ENCODE results near the gene INIP. TPM values are rescaled to one million over a fixed set of nuclear protein-coding genes. Genes with fewer than 3 reads are reported as not detected.

The INIP gene
- total and polyA plus RNA-seq, 8 donors, result 5.2 to 13.2 (median 7.7) TPM

GRCh38 chr9:112762726-112763518 lies 45.0 kb upstream of the INIP start:
- Histone ChIP-seq H3K36me3 (no peaks in the 10 kb centered on the region), H3K4me1 (no peaks in the 10 kb centered on the region), H3K4me3 (no peak overlapping the region), H3K27ac (no peak overlapping the region), H3K27me3 (no peaks in the 10 kb centered on the region), H3K9me3 (no peaks in the 10 kb centered on the region)
- DNase-seq, result no peak
- intact Hi-C loops (cut with DNase I), result no loop called here
- TF ChIP-seq, protein P1, sequence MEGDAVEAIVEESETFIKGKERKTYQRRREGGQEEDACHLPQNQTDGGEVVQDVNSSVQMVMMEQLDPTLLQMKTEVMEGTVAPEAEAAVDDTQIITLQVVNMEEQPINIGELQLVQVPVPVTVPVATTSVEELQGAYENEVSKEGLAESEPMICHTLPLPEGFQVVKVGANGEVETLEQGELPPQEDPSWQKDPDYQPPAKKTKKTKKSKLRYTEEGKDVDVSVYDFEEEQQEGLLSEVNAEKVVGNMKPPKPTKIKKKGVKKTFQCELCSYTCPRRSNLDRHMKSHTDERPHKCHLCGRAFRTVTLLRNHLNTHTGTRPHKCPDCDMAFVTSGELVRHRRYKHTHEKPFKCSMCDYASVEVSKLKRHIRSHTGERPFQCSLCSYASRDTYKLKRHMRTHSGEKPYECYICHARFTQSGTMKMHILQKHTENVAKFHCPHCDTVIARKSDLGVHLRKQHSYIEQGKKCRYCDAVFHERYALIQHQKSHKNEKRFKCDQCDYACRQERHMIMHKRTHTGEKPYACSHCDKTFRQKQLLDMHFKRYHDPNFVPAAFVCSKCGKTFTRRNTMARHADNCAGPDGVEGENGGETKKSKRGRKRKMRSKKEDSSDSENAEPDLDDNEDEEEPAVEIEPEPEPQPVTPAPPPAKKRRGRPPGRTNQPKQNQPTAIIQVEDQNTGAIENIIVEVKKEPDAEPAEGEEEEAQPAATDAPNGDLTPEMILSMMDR (IDR thresholded peaks at IDR 0.05), result no peak
- WGBS, 2 donors, result 92 to 93% methylated on average over 13 of the region's 13 CpGs
- ATAC-seq, result no peak
- FAIRE-seq, result no peak

- ATAC-seq, result no peak
- H3K4me1 ChIP-seq, result no peaks in the 10 kb centered on the region
- H3K36me3 ChIP-seq, result no peaks in the 10 kb centered on the region
- TF ChIP-seq, protein P1 (IDR thresholded peaks at IDR 0.05), result no peak
- no peak for FAIRE-seq
- no peak overlapping the region for H3K4me3 ChIP-seq
- H3K27me3 ChIP-seq, result no peaks in the 10 kb centered on the region
- intact Hi-C loops (cut with DNase I), result no loop called here
- H3K9me3 ChIP-seq, result no peaks in the 10 kb centered on the region
- no peak for DNase-seq
- WGBS, 2 donors, result 81 to 82% methylated on average over 12 of the region's 12 CpGs
- H3K27ac ChIP-seq, result no peak overlapping the region
Measured at GRCh38 chr9:112761912-112762655, 44.2 kb upstream of the INIP start.

GRCh38 chr9:112760821-112761220 lies 42.9 kb upstream of the INIP start:
- H3K27ac ChIP-seq, result no peak overlapping the region
- intact Hi-C loops (cut with DNase I), result no loop called here
- H3K36me3 ChIP-seq, result no peaks in the 10 kb centered on the region
- FAIRE-seq, result no peak
- no peak overlapping the region for H3K4me3 ChIP-seq
- H3K27me3 ChIP-seq, result no peaks in the 10 kb centered on the region
- no peaks in the 10 kb centered on the region for H3K4me1 ChIP-seq
- WGBS, 2 donors, result 87 to 93% methylated on average over 8 of the region's 8 CpGs
- no peaks in the 10 kb centered on the region for H3K9me3 ChIP-seq
- DNase-seq, result no peak
- ATAC-seq, result no peak
- TF ChIP-seq, protein P1 (IDR thresholded peaks at IDR 0.05), result no peak

DNA sequence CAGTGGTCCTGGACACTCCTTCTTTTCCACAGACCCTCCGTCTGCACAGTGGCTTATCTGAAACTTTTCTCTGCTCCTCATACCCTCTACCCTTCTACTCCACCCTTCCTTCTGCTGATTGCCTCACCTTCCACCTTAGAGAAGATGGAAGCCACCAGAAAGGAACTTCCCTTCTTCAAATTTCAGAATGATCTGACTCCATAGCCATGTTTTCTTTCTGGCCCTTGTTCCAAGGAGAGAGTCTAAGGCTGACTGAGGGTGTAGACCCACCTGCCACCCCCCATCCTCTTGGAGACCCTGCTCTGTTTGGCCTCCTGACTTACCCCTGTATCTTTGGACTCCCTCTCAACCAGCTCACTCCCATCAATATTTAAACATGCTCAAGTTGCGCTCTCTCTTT lies 40.0 kb upstream of the INIP start:
- no peak overlapping the region for H3K4me3 ChIP-seq
- 88 to 89% methylated on average over 2 of the region's 2 CpGs for WGBS, 2 donors
- intact Hi-C loops (cut with DNase I), result no loop called here
- DNase-seq (no peak), FAIRE-seq (no peak), ATAC-seq (no peak)
- no peaks in the 10 kb centered on the region for H3K9me3 ChIP-seq
- H3K4me1 ChIP-seq, result no peaks in the 10 kb centered on the region
- H3K27ac ChIP-seq, result no peak overlapping the region
- TF ChIP-seq, protein P1 (IDR thresholded peaks at IDR 0.05), result no peak
- H3K36me3 ChIP-seq, result no peaks in the 10 kb centered on the region
- H3K27me3 ChIP-seq, result no peaks in the 10 kb centered on the region
